Measurements from ENCODE around the gene CFB.
"Not testable (repeated sequence)": the region's sequence is repeated elsewhere in the genome, so short reads cannot be mapped to it uniquely, and the experiment has no call there.

The CFB gene

DNA sequence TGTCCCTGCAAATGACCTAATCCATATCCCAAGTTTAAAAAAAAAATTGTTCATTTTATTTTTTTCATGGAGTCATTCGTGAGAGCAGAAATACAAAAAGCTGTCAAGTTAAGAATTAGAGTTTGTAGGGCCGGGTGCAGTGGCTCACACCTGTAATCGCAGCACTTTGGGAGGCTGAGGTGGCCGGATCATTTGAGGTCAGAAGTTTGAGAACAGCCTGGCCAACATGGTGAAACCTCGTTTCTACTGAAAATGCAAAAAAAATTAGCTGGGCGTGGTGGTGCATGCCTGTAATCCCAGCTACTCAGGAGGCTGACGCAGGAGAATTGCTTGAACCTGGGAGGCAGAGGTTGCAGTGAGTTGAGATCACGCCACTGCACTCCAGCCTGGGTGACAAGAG is 39.2 kb upstream of the CFB start:
- H3K9me3 Mint-ChIP-seq, H3K27ac Mint-ChIP-seq, H3K4me3 Mint-ChIP-seq, ATAC-seq, H3K36me3 Mint-ChIP-seq, H3K27me3 Mint-ChIP-seq: not testable (repeated sequence)
- H3K4me1 Mint-ChIP-seq, result peaks cover 21% of the 10 kb centered on the region

GRCh38 chr6:31907158-31907813 is 38.6 kb upstream of the CFB start:
- H3K4me1 Mint-ChIP-seq, result peaks cover 20% of the 10 kb centered on the region
- H3K36me3 Mint-ChIP-seq, result no peaks in the 10 kb centered on the region
- H3K9me3 Mint-ChIP-seq, result no peaks in the 10 kb centered on the region
- H3K27me3 Mint-ChIP-seq, result peaks cover 5% of the 10 kb centered on the region
- no peak overlapping the region for H3K27ac Mint-ChIP-seq
- no peak overlapping the region for H3K4me3 Mint-ChIP-seq
- no peak for ATAC-seq

- H3K36me3 Mint-ChIP-seq, H3K27ac Mint-ChIP-seq, ATAC-seq, H3K4me3 Mint-ChIP-seq, H3K9me3 Mint-ChIP-seq, H3K27me3 Mint-ChIP-seq: not testable (repeated sequence)
- peaks cover 10% of the 10 kb centered on the region for H3K4me1 Mint-ChIP-seq
Observed at GRCh38 chr6:31908255-31908654, 37.6 kb upstream of the CFB start.

DNA sequence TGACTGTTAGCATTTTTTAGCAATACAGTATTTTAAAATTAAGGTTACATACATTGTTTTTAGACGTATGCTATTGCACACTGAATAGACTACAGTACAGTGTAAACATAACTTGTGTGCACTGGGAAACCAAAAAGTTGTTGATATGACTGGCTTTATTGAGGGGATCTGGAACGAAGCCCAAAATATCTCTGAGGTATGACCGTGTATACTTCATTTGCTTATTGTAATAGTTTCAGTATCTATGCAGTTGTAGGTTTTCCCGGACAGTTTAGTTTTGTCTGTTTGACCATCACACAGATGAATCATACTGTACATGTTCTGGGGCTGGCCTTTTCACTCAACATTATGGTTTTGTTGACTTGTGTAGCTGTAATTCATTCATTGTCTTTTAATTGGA is 37.1 kb upstream of the CFB start:
- Mint-ChIP-seq H3K4me3 (no peak overlapping the region), H3K4me1 (peaks cover 10% of the 10 kb centered on the region), H3K27ac (no peak overlapping the region), H3K27me3 (peaks cover 10% of the 10 kb centered on the region), H3K9me3 (no peaks in the 10 kb centered on the region), H3K36me3 (no peaks in the 10 kb centered on the region)
- ATAC-seq, result peak; percentile 70

GRCh38 chr6:31909298-31909697 is 36.6 kb upstream of the CFB start:
- ATAC-seq, H3K27me3 Mint-ChIP-seq, H3K36me3 Mint-ChIP-seq, H3K27ac Mint-ChIP-seq, H3K9me3 Mint-ChIP-seq, H3K4me1 Mint-ChIP-seq, H3K4me3 Mint-ChIP-seq: not testable (repeated sequence)

DNA sequence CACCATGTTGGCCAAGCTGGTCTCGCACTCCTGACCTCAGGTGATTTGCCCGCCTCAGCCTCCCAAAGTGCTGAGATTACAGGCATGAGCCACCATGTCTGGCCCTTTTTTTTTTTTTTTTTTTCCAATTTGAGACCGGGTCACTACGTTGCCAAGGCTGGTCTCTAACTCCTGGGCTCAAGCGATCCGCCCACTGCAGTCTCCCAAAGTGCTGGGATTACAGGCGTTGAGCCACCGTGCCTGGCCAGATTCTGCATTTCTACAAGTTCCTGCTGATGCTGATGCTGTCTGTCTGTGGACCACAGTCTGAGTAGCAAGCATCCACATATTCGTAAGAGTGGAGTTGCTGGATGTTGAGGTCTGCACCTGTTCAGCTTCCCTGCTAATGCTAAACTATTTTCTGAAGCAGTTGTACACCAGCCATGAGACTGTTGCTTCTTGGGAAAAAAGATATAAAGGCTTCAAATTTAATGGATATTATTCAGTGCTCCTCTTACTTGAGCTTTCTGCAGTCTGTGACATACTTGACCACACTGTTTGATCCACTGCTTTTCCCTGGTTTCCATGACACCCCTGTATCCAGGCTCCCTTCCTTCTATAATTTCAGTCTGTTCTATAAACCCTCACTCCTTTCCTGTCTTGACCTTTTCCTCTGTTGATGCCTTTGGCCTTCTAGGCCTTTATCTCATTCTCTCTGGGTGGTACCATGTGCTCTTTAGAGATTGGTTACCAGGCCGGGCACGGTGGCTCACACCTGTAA is 33.9 kb upstream of the CFB start:
- ATAC-seq, result no peak
- Mint-ChIP-seq H3K27me3 (peaks cover 20% of the 10 kb centered on the region), H3K36me3 (no peaks in the 10 kb centered on the region), H3K4me3 (no peak overlapping the region), H3K9me3 (no peaks in the 10 kb centered on the region), H3K4me1 (peaks cover 10% of the 10 kb centered on the region), H3K27ac (no peak overlapping the region)

DNA sequence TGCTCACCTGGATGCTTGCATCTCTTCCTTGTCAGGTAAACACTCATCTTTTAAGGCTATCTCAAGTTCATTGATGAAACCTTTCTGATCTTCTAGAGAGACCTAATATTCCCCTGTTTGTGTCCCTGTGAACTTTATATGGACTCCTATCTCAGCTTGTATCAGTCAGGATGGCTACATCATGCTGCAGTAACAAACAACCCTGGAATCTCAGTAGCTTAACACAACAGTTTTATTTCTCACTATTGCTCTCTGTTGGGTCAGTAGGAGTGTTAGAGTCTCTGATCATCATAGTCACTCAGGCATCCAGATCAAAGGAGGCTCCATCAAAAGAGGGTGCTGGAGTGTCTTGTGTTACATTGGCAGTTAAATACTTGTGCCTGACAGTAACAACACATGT is 30.5 kb upstream of the CFB start:
- H3K36me3 Mint-ChIP-seq, result no peaks in the 10 kb centered on the region
- peaks cover under 1% of the 10 kb centered on the region for H3K4me1 Mint-ChIP-seq
- no peak for ATAC-seq
- H3K27ac Mint-ChIP-seq, result no peak overlapping the region
- no peak overlapping the region for H3K4me3 Mint-ChIP-seq
- no peaks in the 10 kb centered on the region for H3K9me3 Mint-ChIP-seq
- peaks cover 20% of the 10 kb centered on the region for H3K27me3 Mint-ChIP-seq

DNA sequence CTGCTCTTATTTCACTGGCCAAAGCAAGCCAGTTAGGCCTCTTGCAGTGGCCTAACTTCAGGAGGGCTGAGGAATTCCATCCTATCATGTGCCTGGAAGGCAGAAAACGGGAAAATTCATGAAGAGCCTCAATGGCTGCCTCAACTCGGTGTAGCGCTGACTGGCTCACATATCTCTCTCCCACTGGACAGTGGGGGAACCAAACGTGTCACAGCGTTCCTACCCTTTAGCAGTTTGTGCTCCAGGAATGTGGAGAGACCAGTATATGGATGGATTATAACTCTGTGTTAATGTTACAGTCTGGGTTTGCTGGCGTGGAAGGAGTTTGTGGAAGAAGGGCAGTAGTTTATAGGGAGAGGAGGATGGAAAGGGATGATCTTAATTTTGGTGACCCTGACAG is 30.1 kb upstream of the CFB start:
- H3K27me3 Mint-ChIP-seq, result peaks cover 20% of the 10 kb centered on the region
- ATAC-seq, result no peak

DNA sequence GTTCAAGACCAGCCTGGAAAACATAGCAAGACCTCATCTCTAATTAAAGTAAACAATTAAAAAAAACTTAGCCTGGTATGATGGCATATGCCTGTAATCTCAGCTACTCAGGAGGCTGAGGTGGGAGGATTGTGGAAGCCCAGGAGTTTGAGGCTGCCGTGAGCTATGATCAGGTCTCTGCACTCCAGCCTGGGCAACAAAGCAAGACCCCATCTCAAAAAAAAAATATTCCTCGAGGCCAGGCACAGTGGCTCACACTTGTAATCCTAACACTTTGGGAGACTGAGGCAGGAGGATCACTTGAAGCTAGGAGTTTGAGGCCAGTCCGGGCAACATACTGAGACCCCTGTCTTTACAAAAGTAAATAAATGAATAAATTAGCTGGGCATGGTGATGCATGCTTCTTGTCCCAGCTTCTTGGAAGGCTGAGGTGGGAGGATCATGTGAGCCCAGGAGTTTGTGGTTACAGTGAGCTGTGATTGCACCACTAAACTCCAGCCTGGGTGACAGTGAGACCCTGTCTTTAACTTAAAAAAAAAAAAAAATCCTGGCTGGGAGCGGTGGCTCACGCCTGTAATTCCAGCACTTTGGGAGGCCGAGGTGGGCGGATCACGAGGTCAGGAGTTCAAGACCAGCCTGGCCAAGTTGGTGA is 27.7 kb upstream of the CFB start:
- H3K27me3 Mint-ChIP-seq, result peaks cover 10% of the 10 kb centered on the region
- H3K27ac Mint-ChIP-seq, result no peak overlapping the region

More for the DNA sequence above, 30.1 kb upstream of the CFB start:
- Mint-ChIP-seq H3K27ac (no peak overlapping the region), H3K36me3 (no peaks in the 10 kb centered on the region), H3K9me3 (no peaks in the 10 kb centered on the region), H3K4me3 (no peak overlapping the region), H3K4me1 (no peaks in the 10 kb centered on the region)

GRCh38 chr6:31919624-31920303 is 26.1 kb upstream of the CFB start:
- Mint-ChIP-seq H3K36me3 (no peaks in the 10 kb centered on the region), H3K27me3 (peaks cover 10% of the 10 kb centered on the region), H3K4me1 (no peaks in the 10 kb centered on the region), H3K4me3 (no peak overlapping the region), H3K9me3 (no peaks in the 10 kb centered on the region), H3K27ac (no peak overlapping the region)
- ATAC-seq, result no peak

More for the DNA sequence above, 27.7 kb upstream of the CFB start:
- H3K9me3 Mint-ChIP-seq, result no peaks in the 10 kb centered on the region
- H3K4me1 Mint-ChIP-seq, result no peaks in the 10 kb centered on the region
- H3K36me3 Mint-ChIP-seq, result no peaks in the 10 kb centered on the region
- no peak overlapping the region for H3K4me3 Mint-ChIP-seq
- ATAC-seq, result no peak

DNA sequence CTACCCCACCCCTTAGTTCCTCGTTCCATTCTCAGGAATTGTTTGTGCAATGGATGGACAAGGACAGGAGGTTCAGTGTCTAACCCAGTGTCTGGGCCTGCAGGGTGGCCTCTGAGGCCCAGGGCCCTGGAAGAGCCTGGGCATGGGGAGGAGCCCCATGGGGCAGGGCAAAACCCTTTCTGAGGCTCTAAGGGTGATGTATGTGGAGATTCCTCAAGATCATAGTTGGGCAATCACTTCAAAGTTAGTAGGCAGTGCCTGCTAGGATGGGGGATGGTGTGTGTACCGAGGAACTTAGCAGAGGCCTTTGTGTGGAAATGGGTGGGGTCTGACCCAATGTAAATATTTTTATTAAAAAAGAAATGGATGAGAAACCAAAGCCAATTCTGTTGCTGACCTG is 25.1 kb upstream of the CFB start:
- H3K36me3 Mint-ChIP-seq, result no peaks in the 10 kb centered on the region
- no peak overlapping the region for H3K4me3 Mint-ChIP-seq
- no peak overlapping the region for H3K27ac Mint-ChIP-seq
- H3K9me3 Mint-ChIP-seq, result no peaks in the 10 kb centered on the region
- H3K27me3 Mint-ChIP-seq, result peaks cover 5% of the 10 kb centered on the region
- no peak for ATAC-seq
- no peaks in the 10 kb centered on the region for H3K4me1 Mint-ChIP-seq

DNA sequence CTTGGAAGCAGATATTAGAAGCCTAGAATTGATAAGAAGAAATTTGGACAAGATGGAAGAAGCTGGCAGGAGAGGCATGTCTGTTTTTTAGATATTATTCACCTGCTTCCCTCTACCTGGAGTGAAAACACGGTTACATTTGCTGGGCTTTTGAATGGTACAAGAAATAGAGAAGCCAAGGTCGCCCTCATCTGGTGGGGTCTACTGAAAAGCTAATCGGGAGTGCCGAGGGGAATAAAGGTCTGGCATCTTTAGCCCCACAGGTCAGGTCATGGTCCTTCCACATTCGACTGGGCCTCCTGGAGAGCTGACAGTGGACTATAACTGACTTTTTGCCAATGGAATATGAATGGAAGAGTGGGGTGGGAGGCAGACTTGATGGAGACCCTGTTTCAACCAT is 23.0 kb upstream of the CFB start:
- Mint-ChIP-seq H3K27ac (no peak overlapping the region), H3K4me3 (no peak overlapping the region), H3K4me1 (no peaks in the 10 kb centered on the region), H3K9me3 (no peaks in the 10 kb centered on the region), H3K27me3 (no peaks in the 10 kb centered on the region), H3K36me3 (no peaks in the 10 kb centered on the region)
- ATAC-seq, result no peak

DNA sequence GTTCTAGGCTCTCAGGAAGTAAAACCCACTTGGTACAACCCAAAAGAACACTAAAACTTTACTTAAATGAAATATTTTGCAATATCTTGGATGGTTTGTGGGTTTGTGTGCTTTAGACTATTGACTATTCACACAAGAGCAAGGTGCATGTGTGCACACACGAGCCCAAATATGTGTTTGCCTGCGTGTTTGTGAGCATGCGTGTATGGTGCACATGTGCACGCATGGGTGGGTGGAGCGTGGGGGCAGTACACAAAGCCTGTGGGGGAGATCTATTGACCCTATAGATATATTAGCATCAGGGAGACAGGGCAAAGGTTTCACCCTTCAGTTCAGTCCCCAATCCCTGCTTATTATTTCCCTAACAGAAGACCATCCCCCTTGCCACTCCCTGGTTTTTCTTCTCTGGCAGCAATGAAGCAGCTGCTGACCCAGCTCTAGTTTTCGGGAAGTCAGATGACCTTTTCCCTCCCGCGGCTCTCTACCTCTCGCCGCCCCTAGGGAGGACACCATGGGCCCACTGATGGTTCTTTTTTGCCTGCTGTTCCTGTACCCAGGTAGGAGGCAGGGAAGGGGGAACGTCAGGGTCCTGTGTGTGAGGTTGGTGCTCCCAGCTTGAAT is 18.5 kb upstream of the CFB start, which contains the start of gene C2:
Gene C2, plus strand, starts transcription at position 476 of the 621 bp plus-strand sequence. Its CDS starts 36 bp downstream, at position 512.
- no peaks in the 10 kb centered on the region for H3K9me3 Mint-ChIP-seq
- no peaks in the 10 kb centered on the region for H3K27me3 Mint-ChIP-seq
- H3K4me1 Mint-ChIP-seq, result no peaks in the 10 kb centered on the region
- H3K36me3 Mint-ChIP-seq, result no peaks in the 10 kb centered on the region
- H3K27ac Mint-ChIP-seq, result no peak within 1 kb of the TSS
- H3K4me3 Mint-ChIP-seq, result no peak within 1 kb of the TSS
- no peak for ATAC-seq

DNA sequence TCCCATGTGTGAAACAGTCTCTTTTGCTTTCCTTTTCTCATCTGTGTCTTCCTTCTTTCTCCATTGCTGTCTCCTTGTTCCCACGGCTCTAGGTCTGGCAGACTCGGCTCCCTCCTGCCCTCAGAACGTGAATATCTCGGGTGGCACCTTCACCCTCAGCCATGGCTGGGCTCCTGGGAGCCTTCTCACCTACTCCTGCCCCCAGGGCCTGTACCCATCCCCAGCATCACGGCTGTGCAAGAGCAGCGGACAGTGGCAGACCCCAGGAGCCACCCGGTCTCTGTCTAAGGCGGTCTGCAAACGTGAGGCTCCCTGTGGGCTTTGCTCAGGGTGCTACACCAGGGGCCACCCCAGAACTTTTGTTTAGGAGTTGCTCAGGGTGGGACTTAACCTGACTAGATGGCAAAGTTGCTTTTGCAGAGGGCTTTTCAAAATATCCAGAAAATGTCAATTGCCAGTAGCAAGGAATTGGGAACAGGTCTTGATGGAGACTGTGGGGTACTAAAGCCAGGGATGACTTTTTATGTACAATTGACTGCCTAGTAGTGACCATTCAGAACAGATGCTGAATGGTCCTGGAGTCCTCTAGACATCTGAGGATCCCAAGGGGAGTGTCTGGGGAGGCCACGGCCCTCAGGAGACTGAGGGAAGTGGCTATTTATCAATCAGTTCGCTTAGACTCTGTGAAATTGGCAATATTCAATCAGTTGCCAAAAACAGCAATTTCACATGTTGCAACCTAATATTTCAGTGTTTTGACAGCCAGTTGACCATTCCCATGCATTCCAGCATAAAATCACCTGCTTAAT is 17.8 kb upstream of the CFB start:
- Mint-ChIP-seq H3K4me3 (no peak overlapping the region), H3K4me1 (no peaks in the 10 kb centered on the region), H3K36me3 (no peaks in the 10 kb centered on the region), H3K27me3 (peaks cover 4% of the 10 kb centered on the region), H3K9me3 (no peaks in the 10 kb centered on the region), H3K27ac (no peak overlapping the region)
- ATAC-seq, result no peak

Data from stimulated activated memory B cell treated with anti-CD40 and anti-IgM and Interleukin-4, amounts not matched to agents 10 μg/mL and 1 μg/mL and 100 μg/mL, for 72 hours (primary cell).